AG04450 (cell line): Measurements from ENCODE around the gene SLC16A3. TPM values are rescaled to one million over a fixed set of nuclear protein-coding genes. Genes with fewer than 3 reads are reported as not detected.

ENCODE experiments used
- CTCF ChIA-PET: fragments of 300-600, 350-600 bp; formaldehyde crosslinking; extraction: SDS; loops from one replicate; lab custom pipeline; 2022; ENCODE audit warnings: antibody characterized with exemption, inconsistent platforms; lab: Charles Lee
- POLR2A ChIA-PET: fragments of 350-600 bp; formaldehyde crosslinking; extraction: SDS; loops from one replicate; lab custom pipeline; 2021; ENCODE audit warnings: antibody characterized with exemption, inconsistent platforms; lab: Yijun Ruan, JAX
- DNase-seq: peaks from one replicate; pipeline ENCODE4 v3.0.0-alpha.2; 2011; ENCODE audit warnings: low read depth, low spot score
- H3K27ac ChIP-seq: one replicate; pipeline ENCODE4 v1.5.1; 2012; ENCODE audit warnings: low read depth, low read length, control low read depth
- H3K27me3 ChIP-seq: one replicate; pipeline ENCODE4 v1.6.0; 2012; ENCODE audit warnings: low read length; ENCODE audit not compliant: control insufficient read depth, insufficient read depth
- H3K4me3 ChIP-seq: 2 replicates; pipeline ENCODE4 v1.5.1; 2011; ENCODE audit warnings: mild to moderate bottlenecking, low read depth, low read length, control low read depth
- H3K9me3 ChIP-seq: 2 replicates; pipeline ENCODE4 v1.5.1; 2012; ENCODE audit warnings: low read length; ENCODE audit not compliant: control insufficient read depth, insufficient read depth
- CTCF ChIP-seq: IDR thresholded peaks from 2 replicates; pipeline ENCODE4 v1.5.1; 2011; ENCODE audit warnings: low read depth, low read length, control low read depth, inconsistent platforms
- polyA plus RNA-seq: library from polyadenylated mRNA; depleted of rRNA; stranded (reverse); fragments of >200 nt; gene quantifications from 2 replicates; pipeline ENCODE4 v1.2.3, GENCODE V29; 2011

The SLC16A3 gene
- polyA plus RNA-seq, 1 experiment, result 61.7 TPM

- H3K27ac ChIP-seq, result no peak overlapping the region
- POLR2A ChIA-PET, result interaction anchor here (0.6 to 0.7 kb wide), 2 partner anchors 9 to 17 kb away, joined by 4 read pairs; no protein-coding TSS in a partner anchor
- CTCF ChIA-PET, result interaction anchor here (0.7 kb wide), 1 partner anchor 202 kb away, joined by 4 read pairs; no protein-coding TSS in a partner anchor
- DNase-seq, result no peak
- no peak for TF ChIP-seq CTCF
- H3K9me3 ChIP-seq, result no peaks in the 10 kb centered on the region; the same call in 1 of the 2 replicates
- H3K27me3 ChIP-seq, result no peaks in the 10 kb centered on the region
- no peak overlapping the region for H3K4me3 ChIP-seq
Measured at GRCh38 chr17:82222816-82223215, 6.0 kb upstream of the SLC16A3 start.

- POLR2A ChIA-PET, result interaction anchor here (0.6 kb wide), 1 partner anchor 17 kb away, joined by 4 read pairs; no protein-coding TSS in a partner anchor
- no peak overlapping the region for H3K4me3 ChIP-seq
- no peak for TF ChIP-seq CTCF
- no peak overlapping the region for H3K27ac ChIP-seq
- no peaks in the 10 kb centered on the region for H3K27me3 ChIP-seq
- CTCF ChIA-PET, result no interaction called here
- DNase-seq, result no peak
- no peaks in the 10 kb centered on the region; the same call in 1 of the 2 replicates for H3K9me3 ChIP-seq
Measured at GRCh38 chr17:82223517-82223916, 5.3 kb upstream of the SLC16A3 start.

- no peak overlapping the region for H3K4me3 ChIP-seq
- H3K27me3 ChIP-seq, result no peaks in the 10 kb centered on the region
- H3K9me3 ChIP-seq, result no peaks in the 10 kb centered on the region; the same call in 1 of the 2 replicates
- POLR2A ChIA-PET, result no interaction called here
- no peak overlapping the region for H3K27ac ChIP-seq
- CTCF ChIA-PET, result no interaction called here
- no peak for DNase-seq
- TF ChIP-seq CTCF, result no peak
Measured at GRCh38 chr17:82224666-82225065, 4.2 kb upstream of the SLC16A3 start.

DNA sequence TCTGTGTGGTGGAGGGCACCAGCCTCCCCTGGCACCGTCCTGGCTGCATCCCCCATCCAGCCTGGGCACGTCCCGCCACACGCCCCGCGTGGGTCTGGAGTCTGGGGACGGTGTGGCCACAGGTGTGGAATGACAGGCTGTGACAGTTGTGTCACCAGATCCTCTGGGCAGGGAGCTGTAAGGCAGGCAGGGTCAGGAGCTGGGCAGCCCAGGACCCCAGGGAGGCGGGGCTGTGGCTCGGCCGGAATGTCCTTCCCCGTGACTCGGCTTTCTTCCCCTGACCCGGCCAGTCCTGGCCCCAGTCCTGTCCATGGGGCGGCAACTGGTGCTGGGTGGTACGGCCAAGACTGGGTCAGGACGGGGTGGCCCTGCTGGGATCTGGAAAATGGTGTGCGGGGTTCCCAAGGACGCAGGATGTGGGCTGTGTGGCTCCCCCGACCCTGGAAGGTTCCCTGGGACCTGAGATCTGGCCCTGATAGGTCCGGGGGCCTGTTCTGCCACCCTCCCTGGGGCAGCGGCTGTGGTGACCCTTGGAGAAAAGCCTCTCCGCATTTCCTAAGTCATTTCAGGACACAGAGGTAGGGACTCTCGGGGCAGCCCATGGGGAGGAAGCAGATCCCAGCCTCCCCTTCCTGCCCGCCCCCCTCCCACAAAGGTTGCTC, 3.3 kb upstream of the SLC16A3 start:
- Histone ChIP-seq H3K4me3 (no peak overlapping the region), H3K9me3 (no peaks in the 10 kb centered on the region; the same call in 1 of the 2 replicates), H3K27me3 (no peaks in the 10 kb centered on the region), H3K27ac (no peak overlapping the region)
- CTCF ChIA-PET, result no interaction called here
- no peak for TF ChIP-seq CTCF
- no peak for DNase-seq
- POLR2A ChIA-PET, result no interaction called here

- DNase-seq, result no peak
- H3K27ac ChIP-seq, result no peak overlapping the region
- no peak overlapping the region for H3K4me3 ChIP-seq
- ChIA-PET CTCF (interaction anchor here (1.7 kb wide), 1 partner anchor 10 kb away, joined by 4 read pairs; no protein-coding TSS in a partner anchor), POLR2A (no interaction called here)
- TF ChIP-seq CTCF, result no peak
- no peaks in the 10 kb centered on the region; the same call in 1 of the 2 replicates for H3K9me3 ChIP-seq
- H3K27me3 ChIP-seq, result no peaks in the 10 kb centered on the region
Measured at GRCh38 chr17:82226146-82226808, 2.6 kb upstream of the SLC16A3 start.
